ENCODE results near the gene PIP5K1B. TPM values are rescaled to one million over a fixed set of nuclear protein-coding genes. Genes with fewer than 3 reads are reported as not detected.

PIP5K1B gene
- total RNA-seq, 1 experiment from 2014 or later: 0.20 TPM

DNA sequence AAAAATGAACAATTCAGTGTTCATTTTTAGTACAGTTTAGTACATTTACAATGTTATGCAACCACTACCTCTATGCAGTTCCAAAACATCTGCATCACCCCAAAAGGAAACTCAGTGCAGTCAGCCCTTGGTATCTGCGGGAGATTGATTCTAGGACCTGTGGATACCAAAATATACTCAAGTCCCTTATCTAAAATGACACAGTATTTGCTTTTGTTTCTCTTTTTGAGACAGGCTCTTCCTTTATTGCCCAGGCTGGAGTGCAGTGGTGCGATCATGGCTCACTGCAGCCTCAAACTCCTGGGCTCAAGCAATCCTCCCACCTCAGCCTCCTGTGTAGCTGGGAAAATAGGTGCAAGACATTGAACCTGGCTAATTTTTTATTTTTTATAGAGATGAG lies 114.0 kb downstream of the PIP5K1B start:
- H3K27ac ChIP-seq (ENCODE audit: low read depth, low read length): no peak overlapping the region
- no peaks in the 10 kb centered on the region for H3K9me3 ChIP-seq (ENCODE audit: control insufficient read depth in 1 of 2, insufficient read depth in 1 of 2, low read depth in 1 of 2, low read length in 2 of 2)
- no peaks in the 10 kb centered on the region for H3K9me2 ChIP-seq (ENCODE audit: insufficient read depth)
- H3K4me2 ChIP-seq (ENCODE audit: low read length): no peak overlapping the region
- BruUV-seq (replicated peaks): no TSS peak
- no peaks in the 10 kb centered on the region for H3K4me1 ChIP-seq (ENCODE audit: control insufficient read depth in 1 of 2, insufficient read depth in 2 of 2, low read length in 2 of 2)
- no peak overlapping the region for H3K9ac ChIP-seq (ENCODE audit: low read length)
- no peak for DNase-seq (ENCODE audit: low read depth, low spot score)
- no peaks in the 10 kb centered on the region for H3K36me3 ChIP-seq (ENCODE audit: control insufficient read depth in 1 of 2, insufficient read depth in 2 of 2, low read length in 2 of 2)
- no peaks in the 10 kb centered on the region for H3K79me2 ChIP-seq (ENCODE audit: insufficient read depth, low read length)
- ChIA-PET RAD21 (ENCODE audit: low non-redundant PET in 1 of 2, low total read pairs in 2 of 2, uncharacterized antibody in 2 of 2, unreplicated experiment in 2 of 2) (no interaction called here), POLR2A (no interaction called here), CTCF (no interaction called here)
- TF ChIP-seq EZH2 (IDR thresholded peaks at IDR 0.05) (no peak), RAD21 (IDR thresholded peaks at IDR 0.05; ENCODE audit: low read depth) (no peak), CBX3 (IDR thresholded peaks at IDR 0.05; ENCODE audit: low read depth) (no peak), ELF1 (IDR thresholded peaks at IDR 0.05; ENCODE audit: borderline replicate concordance, low read depth) (no peak), EGR1 (IDR thresholded peaks at IDR 0.05; ENCODE audit: low read depth) (no peak)
- ATAC-seq: no peak
- H4K20me1 ChIP-seq (ENCODE audit: insufficient read depth): no peaks in the 10 kb centered on the region; the same call in 1 of the 2 replicates
- peaks cover 20% of the 10 kb centered on the region; the same call in 1 of the 2 replicates for H3K27me3 ChIP-seq (ENCODE audit: insufficient read depth, low read length)
- H2AFZ ChIP-seq (ENCODE audit: low read depth, low read length, poor library complexity, severe bottlenecking): no peak overlapping the region
- intact Hi-C loops (cut with micrococcal nuclease): loop anchor here (10.0 kb wide), 1 partner anchor 64 kb away; no protein-coding TSS in a partner anchor
- H3K4me3 ChIP-seq (replicated peaks in 1 of 2; ENCODE audit: low read depth in 1 of 2, low read length in 2 of 2): no peak overlapping the region

- Histone ChIP-seq H3K27me3 (ENCODE audit: insufficient read depth, low read length) (peaks cover 24% of the 10 kb centered on the region; the same call in 1 of the 2 replicates), H3K9ac (ENCODE audit: low read length) (no peak overlapping the region), H3K4me2 (ENCODE audit: low read length) (no peak overlapping the region), H2AFZ (ENCODE audit: low read depth, low read length, poor library complexity, severe bottlenecking) (no peak overlapping the region), H3K9me2 (ENCODE audit: insufficient read depth) (no peaks in the 10 kb centered on the region), H3K4me3 (replicated peaks in 1 of 2; ENCODE audit: low read depth in 1 of 2, low read length in 2 of 2) (no peak overlapping the region), H3K9me3 (ENCODE audit: control insufficient read depth in 1 of 2, insufficient read depth in 1 of 2, low read depth in 1 of 2, low read length in 2 of 2) (no peaks in the 10 kb centered on the region), H3K79me2 (ENCODE audit: insufficient read depth, low read length) (no peaks in the 10 kb centered on the region), H3K27ac (ENCODE audit: low read depth, low read length) (no peak overlapping the region), H4K20me1 (ENCODE audit: insufficient read depth) (no peaks in the 10 kb centered on the region; the same call in 1 of the 2 replicates), H3K4me1 (ENCODE audit: control insufficient read depth in 1 of 2, insufficient read depth in 2 of 2, low read length in 2 of 2) (no peaks in the 10 kb centered on the region), H3K36me3 (ENCODE audit: control insufficient read depth in 1 of 2, insufficient read depth in 2 of 2, low read length in 2 of 2) (no peaks in the 10 kb centered on the region)
- BruUV-seq (replicated peaks): no TSS peak
- ATAC-seq (no peak), DNase-seq (ENCODE audit: low read depth, low spot score) (no peak)
- TF ChIP-seq, protein P1, sequence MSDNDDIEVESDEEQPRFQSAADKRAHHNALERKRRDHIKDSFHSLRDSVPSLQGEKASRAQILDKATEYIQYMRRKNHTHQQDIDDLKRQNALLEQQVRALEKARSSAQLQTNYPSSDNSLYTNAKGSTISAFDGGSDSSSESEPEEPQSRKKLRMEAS (IDR thresholded peaks at IDR 0.05): no peak
- TF ChIP-seq RAD21 (IDR thresholded peaks at IDR 0.05; ENCODE audit: low read depth) (no peak), ZNF274 (IDR thresholded peaks at IDR 0.05; ENCODE audit: low read depth, low read length) (no peak), ELF1 (IDR thresholded peaks at IDR 0.05; ENCODE audit: borderline replicate concordance, low read depth) (no peak), ZFX (IDR thresholded peaks at IDR 0.05) (no peak), SIN3A (IDR thresholded peaks at IDR 0.05; ENCODE audit: low read depth) (no peak), REST (IDR thresholded peaks at IDR 0.05; ENCODE audit: low read depth) (no peak), EZH2 (IDR thresholded peaks at IDR 0.05) (no peak), EZH2phosphoT487 (IDR thresholded peaks at IDR 0.05; ENCODE audit: borderline replicate concordance) (no peak), CBX3 (IDR thresholded peaks at IDR 0.05; ENCODE audit: low read depth) (no peak), POLR2A (IDR thresholded peaks at IDR 0.05; ENCODE audit: borderline replicate concordance, extremely low read depth, insufficient read depth, insufficient read length) (no peak)
- TF ChIP-seq, protein P2, sequence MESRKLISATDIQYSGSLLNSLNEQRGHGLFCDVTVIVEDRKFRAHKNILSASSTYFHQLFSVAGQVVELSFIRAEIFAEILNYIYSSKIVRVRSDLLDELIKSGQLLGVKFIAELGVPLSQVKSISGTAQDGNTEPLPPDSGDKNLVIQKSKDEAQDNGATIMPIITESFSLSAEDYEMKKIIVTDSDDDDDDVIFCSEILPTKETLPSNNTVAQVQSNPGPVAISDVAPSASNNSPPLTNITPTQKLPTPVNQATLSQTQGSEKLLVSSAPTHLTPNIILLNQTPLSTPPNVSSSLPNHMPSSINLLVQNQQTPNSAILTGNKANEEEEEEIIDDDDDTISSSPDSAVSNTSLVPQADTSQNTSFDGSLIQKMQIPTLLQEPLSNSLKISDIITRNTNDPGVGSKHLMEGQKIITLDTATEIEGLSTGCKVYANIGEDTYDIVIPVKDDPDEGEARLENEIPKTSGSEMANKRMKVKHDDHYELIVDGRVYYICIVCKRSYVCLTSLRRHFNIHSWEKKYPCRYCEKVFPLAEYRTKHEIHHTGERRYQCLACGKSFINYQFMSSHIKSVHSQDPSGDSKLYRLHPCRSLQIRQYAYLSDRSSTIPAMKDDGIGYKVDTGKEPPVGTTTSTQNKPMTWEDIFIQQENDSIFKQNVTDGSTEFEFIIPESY (IDR thresholded peaks at IDR 0.05; ENCODE audit: extremely low read depth, insufficient replicate concordance, low read length): no peak
- ChIA-PET RAD21 (ENCODE audit: low non-redundant PET in 1 of 2, low total read pairs in 2 of 2, uncharacterized antibody in 2 of 2, unreplicated experiment in 2 of 2) (no interaction called here), CTCF (no interaction called here), POLR2A (no interaction called here)
- intact Hi-C loops (cut with micrococcal nuclease): no loop called here
These were observed 116.9 kb downstream of the PIP5K1B start for GRCh38 chr9:68821911-68822310.

Data from HCT116 (cell line).